ENCODE results near the gene PRKCH. TPM values are rescaled to one million over a fixed set of nuclear protein-coding genes. Genes with fewer than 3 reads are reported as not detected.

Gene PRKCH
- polyA plus RNA-seq, 2 of the 4 experiments (the other 2 are of a cell fraction) = 10.0 to 10.2 TPM

GRCh38 chr14:61525293-61526011 lies 204.1 kb downstream of the PRKCH start (continued):
- TF ChIP-seq HMGXB4 (CRISPR knock-in tag; IDR thresholded peaks at IDR 0.05; ENCODE audit: borderline replicate concordance) (no peak), ZNF302 (CRISPR knock-in tag; IDR thresholded peaks at IDR 0.05) (no peak), NR3C1 (IDR thresholded peaks at IDR 0.05) (no peak), BCL3 (IDR thresholded peaks at IDR 0.05) (peak; percentile 48; the same call in 1 of the 3 replicates), CBX2 (IDR thresholded peaks at IDR 0.05; ENCODE audit: borderline replicate concordance, low read depth) (no peak), EHF (CRISPR knock-in tag; IDR thresholded peaks at IDR 0.05) (no peak), NFE2L2 (conservative IDR thresholded peaks at IDR 0.05; ENCODE audit: low read length) (no peak), POLR2AphosphoS2 (conservative IDR thresholded peaks at IDR 0.05; ENCODE audit: low read length) (no peak), CTCF (IDR thresholded peaks at IDR 0.05) (no peak), MAX (IDR thresholded peaks at IDR 0.05) (peak; percentile 2; the same call in 1 of the 2 replicates), RFX5 (IDR thresholded peaks at IDR 0.05) (0 out of 2 replicates have a peak, but pooled peaks have one; percentile 39), HOXA7 (CRISPR knock-in tag; IDR thresholded peaks at IDR 0.05) (no peak), JUN (IDR thresholded peaks at IDR 0.05) (peak; percentile 53 to 76; a peak in 4 of 5 replicates), PBX3 (IDR thresholded peaks at IDR 0.05) (no peak), GATA3 (IDR thresholded peaks at IDR 0.05; ENCODE audit: borderline replicate concordance) (no peak; the same call in 1 of the 2 replicates), E2F6 (IDR thresholded peaks at IDR 0.05; ENCODE audit: borderline replicate concordance, low read depth) (no peak), HES2 (IDR thresholded peaks at IDR 0.05) (0 out of 2 replicates have a peak, but pooled peaks have one; percentile 24), JUNB (IDR thresholded peaks at IDR 0.05) (peak; percentile 87), ZSCAN20 (CRISPR knock-in tag; IDR thresholded peaks at IDR 0.05) (no peak), ESRRA (IDR thresholded peaks at IDR 0.05; ENCODE audit: borderline replicate concordance, low read length) (no peak), CHD2 (IDR thresholded peaks at IDR 0.05; ENCODE audit: low read length, partially characterized antibody) (no peak), KDM1A (IDR thresholded peaks at IDR 0.05; ENCODE audit: low read depth) (no peak), HDAC2 (IDR thresholded peaks at IDR 0.05) (no peak)

Measured in A549 (cell line).